NCI-H1048 (cell line): ENCODE data around the gene ZBED4.

Experiments
- DNase-seq: peaks from one replicate; lab custom pipeline; 2025; lab: John Stamatoyannopoulos, UW

The ZBED4 gene

GRCh38 chr22:49936973-49937757 lies 83.5 kb downstream of the ZBED4 start:
- DNase-seq, result no peak

- DNase-seq, result no peak
Measured at GRCh38 chr22:49937758-49938564, 84.3 kb downstream of the ZBED4 start.

- DNase-seq, result no peak
Measured at GRCh38 chr22:49938565-49939136, 85.0 kb downstream of the ZBED4 start.
